HUES48 (cell line): ENCODE measurements around the gene SETD6.

Experiments used
- H3K27ac ChIP-seq: one replicate; pipeline ENCODE4 v1.7.0; 2013; ENCODE audit warnings: low read depth, low read length, inconsistent platforms
- H3K27me3 ChIP-seq: 2 replicates; pipeline ENCODE4 v1.6.1; 2013; ENCODE audit warnings: mild to moderate bottlenecking, low read length; ENCODE audit not compliant: control insufficient read depth, insufficient read depth
- H3K36me3 ChIP-seq: 2 replicates; pipeline ENCODE4 v1.6.1; 2013; ENCODE audit warnings: low read length; ENCODE audit not compliant: control insufficient read depth, insufficient read depth
- H3K4me1 ChIP-seq: 2 replicates; pipeline ENCODE4 v1.6.1; 2013; ENCODE audit warnings: mild to moderate bottlenecking, low read length; ENCODE audit not compliant: control insufficient read depth, insufficient read depth
- H3K4me3 ChIP-seq: 2 replicates; pipeline ENCODE4 v1.5.1; 2013; ENCODE audit warnings: mild to moderate bottlenecking, low read depth, low read length
- H3K9ac ChIP-seq: 2 replicates; pipeline ENCODE4 v1.6.1; 2013; ENCODE audit warnings: mild to moderate bottlenecking, low read depth, low read length, moderate library complexity
- H3K9me3 ChIP-seq: 2 replicates; pipeline ENCODE4 v1.6.1; 2013; ENCODE audit warnings: low read length; ENCODE audit not compliant: control insufficient read depth, insufficient read depth

Gene SETD6, protein sequence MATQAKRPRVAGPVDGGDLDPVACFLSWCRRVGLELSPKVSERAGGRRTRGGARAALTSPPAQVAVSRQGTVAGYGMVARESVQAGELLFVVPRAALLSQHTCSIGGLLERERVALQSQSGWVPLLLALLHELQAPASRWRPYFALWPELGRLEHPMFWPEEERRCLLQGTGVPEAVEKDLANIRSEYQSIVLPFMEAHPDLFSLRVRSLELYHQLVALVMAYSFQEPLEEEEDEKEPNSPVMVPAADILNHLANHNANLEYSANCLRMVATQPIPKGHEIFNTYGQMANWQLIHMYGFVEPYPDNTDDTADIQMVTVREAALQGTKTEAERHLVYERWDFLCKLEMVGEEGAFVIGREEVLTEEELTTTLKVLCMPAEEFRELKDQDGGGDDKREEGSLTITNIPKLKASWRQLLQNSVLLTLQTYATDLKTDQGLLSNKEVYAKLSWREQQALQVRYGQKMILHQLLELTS

DNA sequence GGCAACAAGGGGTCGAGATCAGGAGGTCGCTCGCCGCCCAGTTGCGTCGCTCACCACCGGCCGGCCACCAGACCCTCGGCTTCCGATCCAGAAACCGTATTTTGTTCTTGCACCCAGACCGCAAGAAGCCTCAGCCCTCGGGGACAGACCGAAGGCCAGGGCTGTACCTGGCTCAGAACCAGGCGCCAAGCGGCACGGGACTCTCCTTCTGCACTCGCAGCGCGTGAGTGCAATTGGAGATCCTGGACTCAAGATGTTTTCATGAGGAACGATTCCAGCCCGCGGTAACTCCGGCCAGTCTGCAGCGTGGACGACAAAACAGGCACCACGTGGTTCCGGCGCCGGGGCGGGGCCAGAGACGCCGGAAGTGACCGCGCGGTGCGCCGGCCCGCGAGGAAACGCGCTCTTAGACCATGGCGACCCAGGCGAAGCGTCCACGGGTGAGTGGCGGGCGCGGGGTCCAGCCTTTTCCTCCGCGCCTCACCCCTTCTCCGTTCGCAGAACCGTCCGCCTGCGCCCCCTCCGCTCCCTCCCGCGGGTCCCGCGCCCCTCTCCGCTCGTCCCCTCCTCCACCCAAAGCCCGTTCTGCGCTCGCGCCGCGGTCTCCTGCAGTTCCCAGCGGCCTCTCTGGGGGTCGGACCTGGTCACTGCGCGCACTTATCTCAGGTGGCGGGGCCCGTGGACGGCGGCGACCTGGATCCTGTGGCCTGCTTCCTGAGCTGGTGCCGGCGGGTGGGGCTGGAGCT, at the start of gene SETD6:
Gene SETD6, plus strand, starts transcription at position 393 of the 746 bp plus-strand sequence. Its CDS starts 21 bp downstream, at position 414.
- Histone ChIP-seq H3K27me3 (no peaks in the 10 kb centered on the region), H3K27ac (peak within 1 kb of the TSS; percentile 93), H3K4me3 (peak within 1 kb of the TSS; percentile 89), H3K36me3 (peaks cover 40% of the 10 kb centered on the region), H3K9ac (peak within 1 kb of the TSS; percentile 92), H3K9me3 (no peaks in the 10 kb centered on the region), H3K4me1 (peaks cover 12% of the 10 kb centered on the region)

DNA sequence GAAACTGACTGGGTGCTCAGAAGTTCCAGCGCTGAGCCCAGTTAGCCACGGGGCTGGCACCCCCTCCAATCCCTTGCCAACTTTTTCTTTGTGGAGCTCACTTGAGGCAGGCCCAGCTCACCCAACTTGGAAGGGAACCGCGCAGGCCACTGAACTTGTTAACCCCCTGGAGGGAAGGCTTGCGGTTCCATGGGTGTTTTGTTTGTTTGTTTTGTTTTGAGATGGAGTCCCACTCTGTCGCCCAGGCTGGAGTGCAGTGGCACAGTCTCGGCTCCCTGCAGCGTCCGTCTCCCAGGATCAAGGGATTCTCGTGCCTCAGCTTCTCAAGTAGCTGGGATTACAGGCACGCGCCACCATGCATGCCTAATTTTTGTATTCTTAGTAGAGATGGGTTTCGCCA, 49.5 kb upstream of the SETD6 start:
- no peaks in the 10 kb centered on the region for H3K36me3 ChIP-seq
- H3K4me3 ChIP-seq: no peak overlapping the region
- no peak overlapping the region for H3K27ac ChIP-seq
- H3K27me3 ChIP-seq: peaks cover 70% of the 10 kb centered on the region
- H3K4me1 ChIP-seq: peaks cover 4% of the 10 kb centered on the region
- no peaks in the 10 kb centered on the region for H3K9me3 ChIP-seq
- no peak overlapping the region for H3K9ac ChIP-seq

DNA sequence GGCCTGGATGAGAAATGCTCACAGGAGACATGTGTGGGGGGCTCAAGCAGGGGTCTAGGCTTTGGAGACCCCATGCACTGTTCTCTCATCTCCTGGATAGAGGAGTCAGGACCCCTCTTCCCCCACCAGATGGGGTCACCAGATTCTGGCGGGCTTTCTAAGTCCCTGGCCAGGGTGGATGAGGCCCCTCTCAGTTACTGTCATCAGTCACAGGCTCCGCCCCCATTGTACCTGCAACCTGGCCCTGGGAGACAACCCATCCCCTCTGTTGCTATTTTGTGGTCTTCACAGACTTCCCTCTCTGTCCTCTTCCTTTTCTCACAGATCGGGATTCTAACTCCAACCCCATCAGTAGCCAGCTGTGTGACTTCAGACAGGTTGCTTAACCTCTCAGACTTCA, 48.9 kb upstream of the SETD6 start:
- no peak overlapping the region for H3K4me3 ChIP-seq
- peaks cover 65% of the 10 kb centered on the region for H3K27me3 ChIP-seq
- no peak overlapping the region for H3K27ac ChIP-seq
- no peaks in the 10 kb centered on the region for H3K9me3 ChIP-seq
- H3K36me3 ChIP-seq: no peaks in the 10 kb centered on the region
- peaks cover 8% of the 10 kb centered on the region for H3K4me1 ChIP-seq
- H3K9ac ChIP-seq: no peak overlapping the region

DNA sequence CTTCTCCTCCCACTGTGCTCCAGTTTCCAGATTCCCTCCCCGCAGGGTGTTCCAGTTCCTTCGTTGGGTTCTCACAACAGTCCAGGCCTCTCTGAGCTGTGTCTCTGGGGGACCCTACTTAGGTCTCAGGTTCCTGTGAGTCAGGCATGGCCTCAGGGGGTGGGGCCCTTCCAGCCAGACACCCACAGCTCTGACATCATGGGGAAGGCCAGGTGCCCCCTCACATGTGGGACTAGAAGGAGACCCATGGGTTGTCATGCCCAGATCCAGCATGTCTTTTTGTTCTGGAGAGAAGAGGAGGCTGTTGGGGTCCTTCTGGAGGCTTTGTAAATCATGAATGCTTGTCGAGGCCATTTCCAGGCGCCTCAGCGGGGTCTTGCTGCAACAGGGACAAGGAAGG, 47.4 kb upstream of the SETD6 start:
- Histone ChIP-seq H3K9ac (no peak overlapping the region), H3K27me3 (peaks cover 50% of the 10 kb centered on the region), H3K4me3 (no peak overlapping the region), H3K9me3 (no peaks in the 10 kb centered on the region), H3K36me3 (no peaks in the 10 kb centered on the region), H3K4me1 (peaks cover 13% of the 10 kb centered on the region), H3K27ac (no peak overlapping the region)

DNA sequence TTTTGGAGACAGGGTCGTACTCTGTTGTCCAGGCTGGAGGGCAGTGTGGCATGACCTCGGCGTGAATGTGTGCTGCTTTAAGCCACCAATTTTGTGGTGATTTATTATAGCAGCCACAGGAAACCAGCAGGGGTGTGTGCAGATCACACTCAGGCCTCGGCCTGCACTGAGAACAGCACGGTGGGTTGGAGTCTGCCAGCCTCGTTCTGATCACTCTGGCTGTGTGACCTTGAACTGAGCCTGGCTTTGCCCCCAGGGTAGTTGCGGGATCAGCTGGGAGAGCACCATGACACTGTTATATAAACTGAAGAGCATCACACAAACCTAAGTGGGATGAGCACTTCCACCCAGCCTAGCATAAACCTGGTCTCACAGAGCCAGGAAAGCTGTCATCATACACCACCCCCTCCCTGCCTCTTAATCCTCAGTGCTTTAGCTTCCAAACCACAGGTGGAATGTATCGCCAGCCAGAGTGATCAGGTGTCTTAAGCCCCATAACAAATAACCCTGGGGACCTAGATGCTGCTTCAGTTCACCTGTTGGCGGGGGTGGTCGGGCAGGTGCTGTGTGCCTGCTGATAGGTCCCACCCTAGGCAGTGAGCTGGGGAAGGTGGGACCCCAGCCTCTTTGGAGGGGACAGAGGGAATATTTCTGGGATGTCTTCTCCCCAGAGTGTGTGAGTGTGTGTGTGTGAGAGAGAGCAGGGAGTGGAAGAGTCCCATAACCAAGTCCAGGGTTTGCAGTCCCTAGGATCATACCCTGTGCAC, 43.9 kb upstream of the SETD6 start:
- Histone ChIP-seq H3K27me3 (peaks cover 15% of the 10 kb centered on the region), H3K9ac (no peak overlapping the region), H3K27ac (no peak overlapping the region), H3K4me3 (no peak overlapping the region), H3K4me1 (peaks cover 17% of the 10 kb centered on the region), H3K36me3 (no peaks in the 10 kb centered on the region), H3K9me3 (no peaks in the 10 kb centered on the region)

DNA sequence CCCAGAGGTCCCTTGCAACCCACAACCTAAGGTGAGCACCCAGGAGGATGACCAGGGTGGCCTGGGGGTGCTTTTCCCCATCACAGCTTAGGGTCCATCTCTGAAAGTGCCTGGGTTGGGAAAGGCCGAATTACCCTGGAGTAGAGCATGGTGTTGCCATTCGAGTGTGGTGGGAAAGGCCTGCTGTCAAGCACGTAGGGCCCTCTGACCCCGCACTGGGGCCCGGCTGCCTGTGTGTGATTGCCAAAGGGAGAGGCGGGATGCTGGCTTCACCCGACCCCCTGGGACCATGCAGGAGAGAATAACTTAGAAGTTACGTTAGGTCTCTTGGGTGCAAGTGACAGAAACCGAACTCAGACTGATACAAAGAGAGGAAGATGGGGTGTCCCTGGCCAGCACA, 43.1 kb upstream of the SETD6 start:
- Histone ChIP-seq H3K27ac (no peak overlapping the region), H3K4me1 (peaks cover 17% of the 10 kb centered on the region), H3K4me3 (no peak overlapping the region), H3K9me3 (no peaks in the 10 kb centered on the region), H3K36me3 (no peaks in the 10 kb centered on the region), H3K9ac (no peak overlapping the region), H3K27me3 (peaks cover 10% of the 10 kb centered on the region; the same call in 1 of the 2 replicates)

DNA sequence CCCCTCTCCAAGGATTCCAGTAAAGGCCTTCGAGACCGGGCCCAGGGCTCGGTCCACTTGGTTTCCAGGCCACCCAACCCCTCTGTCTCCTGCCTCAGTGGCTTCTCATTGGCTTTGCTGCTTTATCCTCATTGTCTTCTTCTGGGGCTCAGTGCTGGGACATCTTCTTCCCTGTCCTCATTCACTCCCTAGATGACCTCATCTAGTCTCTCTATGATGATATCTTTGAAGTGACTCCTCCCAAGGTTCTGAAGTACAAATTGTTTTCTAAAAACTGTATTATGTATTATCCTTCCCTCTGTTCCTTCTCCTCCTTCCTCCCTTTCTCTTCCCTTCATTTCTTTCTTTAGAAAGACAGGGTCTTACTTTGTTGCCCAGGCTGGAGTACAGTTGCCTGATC, 42.5 kb upstream of the SETD6 start:
- no peaks in the 10 kb centered on the region for H3K36me3 ChIP-seq
- no peak overlapping the region for H3K9ac ChIP-seq

DNA sequence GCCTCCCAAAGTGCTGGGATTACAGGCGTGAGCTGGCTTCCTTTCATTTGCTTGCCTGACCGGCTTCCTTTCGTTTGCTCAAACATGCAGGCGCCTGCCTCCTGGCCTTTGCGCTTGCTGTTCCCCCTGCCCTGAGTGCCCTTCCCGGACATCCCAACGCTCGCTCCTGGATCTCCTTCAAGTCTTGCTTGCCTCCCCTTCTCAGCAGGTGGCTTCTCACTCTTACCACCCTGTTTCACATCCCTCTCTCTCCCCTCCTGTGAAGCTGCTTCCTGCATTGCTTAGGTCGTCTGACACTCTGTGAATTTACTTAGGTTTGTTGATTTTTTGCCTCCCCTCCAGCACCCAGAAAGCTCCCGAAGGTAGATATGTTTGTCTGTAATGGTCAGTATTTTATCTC, 41.0 kb upstream of the SETD6 start:
- Histone ChIP-seq H3K9me3 (no peaks in the 10 kb centered on the region), H3K4me1 (peaks cover 17% of the 10 kb centered on the region), H3K9ac (no peak overlapping the region), H3K27me3 (peaks cover 4% of the 10 kb centered on the region; the same call in 1 of the 2 replicates), H3K36me3 (no peaks in the 10 kb centered on the region), H3K4me3 (no peak overlapping the region), H3K27ac (no peak overlapping the region)

More for the DNA sequence above, 42.5 kb upstream of the SETD6 start:
- peaks cover 17% of the 10 kb centered on the region for H3K4me1 ChIP-seq
- no peaks in the 10 kb centered on the region for H3K9me3 ChIP-seq
- no peak overlapping the region for H3K27ac ChIP-seq
- no peak overlapping the region for H3K4me3 ChIP-seq
- H3K27me3 ChIP-seq: peaks cover 7% of the 10 kb centered on the region; the same call in 1 of the 2 replicates

DNA sequence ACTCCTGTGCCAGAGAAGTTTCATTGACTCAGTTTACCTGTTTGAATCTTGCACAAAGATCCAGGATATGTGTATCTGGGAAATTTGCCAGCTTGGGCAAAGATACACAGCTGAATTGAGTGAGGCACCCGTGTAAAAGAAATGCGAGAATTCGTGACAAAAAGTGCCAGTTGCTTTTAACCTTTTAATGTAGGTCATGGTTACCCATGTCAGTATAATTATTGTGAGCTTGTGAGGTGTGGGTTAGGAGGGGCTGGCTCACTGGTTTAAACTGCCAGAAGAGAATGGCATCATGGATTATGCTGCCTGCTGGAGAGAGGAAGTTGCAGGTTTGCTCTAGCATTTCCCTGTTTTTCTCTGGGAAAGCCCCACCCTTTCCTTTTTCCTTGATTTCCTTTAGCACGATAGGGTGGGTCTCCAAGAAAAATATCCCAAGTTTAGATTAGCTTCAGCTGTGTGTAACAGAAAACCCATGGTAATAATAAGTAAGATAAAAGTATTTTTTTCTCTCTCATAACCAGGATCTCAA, 40.2 kb upstream of the SETD6 start:
- Histone ChIP-seq H3K27me3 (no peaks in the 10 kb centered on the region), H3K4me3 (no peak overlapping the region), H3K9ac (no peak overlapping the region), H3K27ac (no peak overlapping the region), H3K9me3 (no peaks in the 10 kb centered on the region), H3K4me1 (peaks cover 17% of the 10 kb centered on the region), H3K36me3 (no peaks in the 10 kb centered on the region)

DNA sequence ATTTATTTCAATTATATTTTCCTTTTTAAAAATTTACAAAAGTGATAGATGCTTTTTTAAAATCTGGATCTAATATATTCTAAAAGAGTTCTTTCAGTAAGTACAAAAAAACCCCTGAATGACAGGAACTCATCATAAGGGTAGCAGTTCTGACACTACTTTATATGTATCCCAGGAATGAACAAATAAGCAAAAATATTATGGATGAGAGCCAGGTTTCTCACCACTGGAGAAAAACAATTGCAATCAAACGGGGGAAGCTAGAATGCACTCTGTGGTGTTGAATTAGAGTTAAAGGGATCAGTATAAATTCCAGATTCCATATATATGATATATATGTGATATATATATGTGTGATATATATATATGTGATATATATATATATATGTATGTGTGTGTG, 38.5 kb upstream of the SETD6 start:
- Histone ChIP-seq H3K27me3 (no peaks in the 10 kb centered on the region), H3K36me3 (no peaks in the 10 kb centered on the region), H3K4me1 (peaks cover 10% of the 10 kb centered on the region), H3K9ac (no peak overlapping the region), H3K27ac (no peak overlapping the region), H3K4me3 (no peak overlapping the region), H3K9me3 (no peaks in the 10 kb centered on the region)
